Gastrocnemius medialis (tissue), 4 donors: ENCODE results near the gene NGDN.

Experiments used
- CTCF ChIP-seq, 5 experiments: fragments of 450-650 bp in 3 of 5; fragments of 200-600 bp in 2 of 5; sonication (generic) in 2 of 5; IDR thresholded peaks in 4 of 5; conservative IDR thresholded peaks in 1 of 5; 1 replicate in 4 of 5; 2 replicates in 1 of 5; pipeline ENCODE4 v1.5.1; 2016 to 2019; ENCODE audit warnings: antibody characterized with exemption in 5 of 5, mild to moderate bottlenecking in 3 of 5, moderate library complexity in 3 of 5
- POLR2A ChIP-seq, 2 donors: fragments of 450-650 bp; IDR thresholded peaks; one replicate each; pipeline ENCODE4 v1.6.1; 2017; ENCODE audit warnings: antibody characterized with exemption in 2 of 2, mild to moderate bottlenecking in 2 of 2, moderate library complexity in 2 of 2

- TF ChIP-seq CTCF (IDR thresholded peaks at IDR 0.05 in 4 of 5, conservative IDR thresholded peaks at IDR 0.05 in 1 of 5) (peak; percentile 62 to 69 (median 67)), POLR2A (IDR thresholded peaks at IDR 0.05) (no peak)
Observed at GRCh38 chr14:23478109-23478759, 8.7 kb downstream of the NGDN start.
